Smooth muscle cell of the pulmonary artery (primary cell): ENCODE measurements around the gene SWSAP1. TPM values are rescaled to one million over a fixed set of nuclear protein-coding genes. Genes with fewer than 3 reads are reported as not detected.

Source experiments
- total RNA-seq: library from RNA; depleted of rRNA; stranded (reverse); fragments of >200 nt; gene quantifications from 2 replicates; pipeline ENCODE4 v1.2.3, GENCODE V29; 2014

SWSAP1 gene, protein sequence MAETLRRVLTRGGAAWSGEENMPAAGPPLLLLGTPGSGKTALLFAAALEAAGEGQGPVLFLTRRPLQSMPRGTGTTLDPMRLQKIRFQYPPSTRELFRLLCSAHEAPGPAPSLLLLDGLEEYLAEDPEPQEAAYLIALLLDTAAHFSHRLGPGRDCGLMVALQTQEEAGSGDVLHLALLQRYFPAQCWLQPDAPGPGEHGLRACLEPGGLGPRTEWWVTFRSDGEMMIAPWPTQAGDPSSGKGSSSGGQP
- 0.50 and 0.65 TPM in 2 replicates for total RNA-seq

DNA sequence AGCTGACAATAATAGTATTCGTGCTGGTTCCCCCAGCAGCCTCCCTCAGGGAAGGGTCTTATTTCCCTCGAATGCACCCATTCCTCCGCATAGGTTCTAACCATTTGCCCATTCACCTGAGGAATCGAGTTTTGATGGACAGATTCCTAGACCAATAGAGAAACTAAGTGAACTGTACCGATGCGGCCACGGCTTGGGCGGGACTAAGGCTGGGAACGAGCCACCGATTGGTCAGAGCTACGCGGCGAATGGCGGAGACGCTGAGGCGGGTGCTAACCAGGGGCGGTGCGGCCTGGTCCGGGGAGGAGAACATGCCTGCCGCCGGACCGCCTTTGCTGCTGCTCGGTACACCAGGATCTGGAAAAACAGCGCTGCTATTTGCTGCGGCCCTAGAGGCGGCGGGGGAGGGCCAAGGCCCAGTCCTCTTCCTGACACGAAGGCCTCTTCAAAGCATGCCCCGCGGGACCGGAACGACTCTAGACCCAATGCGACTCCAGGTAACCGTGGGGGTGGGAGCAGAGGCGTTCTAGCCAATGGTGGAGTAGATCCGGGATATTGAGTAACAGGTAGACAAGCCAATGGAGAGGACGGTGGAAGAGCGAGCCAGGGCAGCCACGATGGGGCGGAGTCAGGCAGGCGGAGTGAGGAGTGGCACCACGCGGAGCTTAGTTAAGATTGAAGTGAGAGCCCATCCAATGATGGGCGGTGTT, at the start of gene SWSAP1:
Gene SWSAP1 (plus strand): TSS at position 234 of the 710 bp plus-strand sequence. CDS start 15 bp downstream, at position 249.

DNA sequence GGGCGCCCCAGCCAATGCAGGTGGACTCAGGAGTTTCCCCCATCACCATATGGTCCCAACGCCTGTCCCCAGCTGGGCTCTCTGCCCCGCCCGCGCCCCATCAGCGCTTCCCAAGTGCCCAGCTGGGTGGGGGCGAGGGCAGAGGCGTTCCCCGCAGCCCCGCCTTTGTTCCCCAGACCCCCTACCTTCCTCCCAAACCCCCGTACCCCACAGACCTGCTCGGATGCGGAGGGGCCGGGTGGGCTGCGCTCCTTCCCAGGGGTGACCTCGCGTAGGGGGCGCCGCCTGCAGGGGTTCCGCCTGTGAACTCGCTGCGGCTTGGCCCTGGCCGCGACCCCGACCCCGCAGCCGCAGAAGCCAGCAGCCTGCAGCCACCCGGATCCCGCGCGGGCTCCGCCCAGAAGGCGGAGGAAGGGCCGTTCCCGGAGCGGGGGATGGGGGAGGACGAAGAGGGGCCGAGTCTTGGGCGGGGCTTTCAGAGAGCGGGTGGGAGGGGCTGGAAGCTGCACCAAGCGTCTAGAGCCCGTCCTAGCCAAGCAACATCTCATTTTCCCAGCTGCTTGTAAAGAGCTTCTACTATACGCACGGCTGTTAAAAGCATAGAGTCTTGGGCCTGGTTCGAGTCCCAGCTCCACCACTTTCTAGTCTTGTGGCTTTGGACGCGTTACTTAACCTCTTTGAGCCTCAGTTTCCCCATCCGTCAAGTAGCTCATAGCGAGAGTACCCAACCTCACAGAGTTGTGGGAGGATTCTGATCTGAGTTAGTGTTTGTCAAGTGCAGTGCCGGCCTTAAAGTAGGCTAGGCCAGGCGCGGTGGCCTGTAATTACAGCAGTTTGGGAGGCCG, 35.0 kb upstream of the SWSAP1 start, which contains the start of gene RAB3D:
Gene RAB3D (minus strand): TSS at position 404 of the 845 bp plus-strand sequence. CDS start 2,258 bp downstream, outside the sequence.

DNA sequence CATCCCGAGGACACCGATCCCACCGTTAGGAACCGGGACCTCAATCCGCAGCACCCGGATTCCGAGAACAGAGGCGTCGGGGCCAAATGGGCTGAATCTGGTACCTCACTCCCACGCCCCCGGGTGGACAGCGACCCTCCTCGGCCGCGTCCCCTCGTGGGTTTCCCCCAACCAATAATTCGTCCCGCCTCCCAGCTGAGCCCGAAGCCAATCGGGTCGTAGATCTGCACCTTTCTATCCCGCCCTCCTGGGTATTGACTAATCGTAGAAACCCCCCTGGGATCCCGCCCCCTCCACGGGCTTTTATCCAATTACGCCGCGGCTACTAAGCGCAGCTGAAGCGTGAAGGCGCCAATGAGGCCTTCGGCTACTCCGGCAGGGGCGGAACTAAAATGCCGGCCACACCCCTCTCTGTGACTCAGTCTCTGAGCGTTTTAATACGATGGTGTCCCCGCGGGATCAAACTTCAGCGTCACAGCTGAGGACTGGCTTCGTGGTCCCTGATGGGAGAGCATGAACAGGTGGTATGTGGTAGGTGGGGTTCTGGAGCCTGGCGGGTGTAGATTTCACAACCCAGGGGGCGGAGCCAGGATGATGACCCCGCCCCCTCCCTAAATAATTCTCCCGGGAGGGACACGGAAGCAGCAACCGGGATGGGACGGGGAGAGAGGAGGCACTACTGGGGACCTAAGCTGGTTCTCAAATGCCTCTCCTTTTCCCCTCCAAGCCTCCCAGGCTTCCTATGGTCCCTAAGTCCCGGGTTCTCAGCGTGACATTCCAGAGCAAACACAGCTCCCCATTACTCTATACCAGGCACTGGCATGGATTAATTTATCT, 28.1 kb upstream of the SWSAP1 start, which contains the start of the genes CCDC159 and TMEM205:
Gene CCDC159 (plus strand): TSS at position 416 of the 837 bp plus-strand sequence. CDS start 88 bp downstream, at position 504.
Gene TMEM205 (minus strand): TSS at position 165 of the 837 bp plus-strand sequence. CDS start 649 bp downstream, outside the sequence.

DNA sequence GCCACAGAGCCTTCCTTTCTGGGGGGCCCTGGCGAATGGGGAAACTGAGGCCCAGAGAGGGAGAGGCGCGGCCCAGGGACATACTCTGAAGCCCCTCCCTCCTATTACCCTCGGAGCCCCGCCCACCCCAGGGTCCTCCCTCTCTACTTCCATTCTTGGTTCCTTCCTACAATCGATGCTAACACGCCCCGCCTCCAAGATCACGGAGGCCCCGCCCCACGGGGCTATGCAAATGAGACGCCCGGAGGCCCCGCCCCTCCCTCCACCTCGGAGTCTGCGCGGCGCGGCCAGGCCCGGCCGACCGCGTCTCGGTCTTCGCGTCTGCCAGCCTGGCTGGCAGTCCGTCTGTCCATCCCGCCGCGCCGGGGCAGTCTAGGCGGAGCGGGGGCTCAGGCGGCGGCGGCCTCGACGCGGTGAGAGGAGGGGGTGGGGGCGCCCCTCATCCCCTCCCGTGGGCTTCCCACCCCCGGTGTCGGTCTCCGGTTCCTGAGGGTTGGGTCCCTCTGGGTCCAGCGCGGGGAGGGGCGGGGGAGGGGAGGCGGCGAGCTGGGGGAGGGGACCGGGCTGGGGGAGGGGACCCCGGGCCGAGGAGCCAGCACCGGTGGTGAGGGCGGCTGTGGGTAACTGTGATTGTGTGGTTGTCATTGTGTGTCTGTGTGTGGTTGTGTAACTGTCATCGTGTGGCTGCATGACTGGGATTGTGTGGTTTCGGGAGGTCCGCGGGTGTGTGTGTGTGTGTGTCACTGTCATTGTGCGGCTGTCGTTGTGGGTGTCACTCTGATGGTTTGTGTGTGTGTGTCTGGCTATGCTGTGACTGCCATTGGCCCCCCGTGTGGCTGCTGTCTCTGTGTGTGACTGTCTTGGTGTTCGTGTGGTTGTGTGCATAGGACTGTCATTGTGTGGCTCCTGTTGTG, 19.0 kb upstream of the SWSAP1 start, which contains the start of gene PLPPR2:
Gene PLPPR2 (plus strand): TSS at position 273 of the 914 bp plus-strand sequence. CDS start 2,242 bp downstream, outside the sequence.

DNA sequence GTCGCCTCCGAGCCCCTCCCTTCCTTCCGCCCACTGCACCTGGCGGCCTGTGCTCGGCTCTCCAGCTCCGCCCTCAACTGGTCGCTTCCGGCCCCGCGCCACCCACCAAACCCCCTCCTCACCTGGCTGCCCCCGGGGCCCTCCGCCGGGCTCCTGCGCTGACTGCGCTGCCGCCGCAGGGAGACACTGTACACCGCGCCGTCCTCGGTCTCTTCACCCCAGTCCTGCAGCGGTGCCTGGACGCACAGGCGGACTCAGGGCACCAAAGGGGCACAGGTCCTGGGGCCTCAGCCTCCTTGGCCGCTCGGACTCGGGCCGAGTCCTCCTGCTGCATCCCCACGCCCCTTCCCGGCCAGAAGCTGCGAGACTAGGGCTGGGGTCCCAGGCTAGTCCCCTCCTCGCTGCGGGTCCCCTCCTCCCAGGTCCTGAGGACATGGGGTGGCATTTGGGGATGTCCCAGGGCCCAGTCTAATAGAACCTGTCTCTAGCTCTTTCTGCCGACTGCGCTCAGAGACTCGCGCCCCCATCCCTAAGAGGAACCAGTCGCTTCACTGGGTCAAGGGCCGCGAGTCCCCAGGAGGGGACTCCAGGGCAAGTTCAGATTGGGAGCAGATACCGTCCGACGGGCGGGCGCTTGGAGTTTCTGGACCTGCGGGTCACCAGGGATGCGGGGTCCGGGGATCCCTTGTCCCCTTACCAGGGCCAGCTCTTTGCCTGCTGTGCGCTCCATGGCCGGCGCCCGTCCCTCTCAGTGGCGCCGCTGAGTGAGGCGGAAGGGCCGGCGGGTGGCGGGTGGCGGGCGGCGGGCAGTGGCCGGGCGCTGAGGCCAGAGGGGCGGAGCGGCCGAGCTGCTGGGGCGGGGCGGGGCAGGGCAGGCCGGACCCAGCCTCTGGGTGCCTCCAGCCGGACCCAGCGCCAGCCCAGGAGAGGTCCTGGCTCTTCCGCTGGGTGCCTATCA, 44.4 kb downstream of the SWSAP1 start, which contains the start of gene RGL3:
Gene RGL3 (minus strand): TSS at position 766 of the 958 bp plus-strand sequence. CDS start 36 bp downstream, at position 730.

Other genes with a start within 250 kb of the SWSAP1 start
- 9.3 and 16.2 TPM in 2 replicates for gene SPC24, start 218.9 kb upstream of the SWSAP1 start, total RNA-seq
- gene KANK2, start 177.1 kb upstream of the SWSAP1 start, total RNA-seq: 364 and 439 TPM in 2 replicates
- not detected in 2 replicates for gene ANGPTL8, start 135.0 kb upstream of the SWSAP1 start, total RNA-seq
- gene DOCK6, start 112.1 kb upstream of the SWSAP1 start, total RNA-seq: 26.1 and 43.8 TPM in 2 replicates
- gene TSPAN16, start 78.5 kb upstream of the SWSAP1 start, total RNA-seq: not detected in 2 replicates
- 10.8 and 26.4 TPM in 2 replicates for gene RAB3D, start 35.0 kb upstream of the SWSAP1 start, total RNA-seq
- 39.3 and 42.4 TPM in 2 replicates for gene TMEM205, start 28.4 kb upstream of the SWSAP1 start, total RNA-seq
- gene CCDC159, start 28.1 kb upstream of the SWSAP1 start, total RNA-seq: 8.3 and 12.1 TPM in 2 replicates
- 31.2 and 34.9 TPM in 2 replicates for gene PLPPR2, start 19.2 kb upstream of the SWSAP1 start, total RNA-seq
- 12.6 and 12.7 TPM in 2 replicates for gene EPOR, start 9.6 kb downstream of the SWSAP1 start, total RNA-seq
- gene RGL3, start 44.6 kb downstream of the SWSAP1 start, total RNA-seq: 4.8 and 6.4 TPM in 2 replicates
- 0.23 and 0.26 TPM in 2 replicates for gene ODAD3, start 60.5 kb downstream of the SWSAP1 start, total RNA-seq
- 443 and 455 TPM in 2 replicates for gene PRKCSH, start 61.0 kb downstream of the SWSAP1 start, total RNA-seq
- gene ELAVL3, start 106.4 kb downstream of the SWSAP1 start, total RNA-seq: not detected in 2 replicates
- gene ZNF653, start 131.2 kb downstream of the SWSAP1 start, total RNA-seq: 5.2 and 6.1 TPM in 2 replicates
- 26.6 and 26.8 TPM in 2 replicates for gene ECSIT, start 154.5 kb downstream of the SWSAP1 start, total RNA-seq
- gene CNN1, start 164.2 kb downstream of the SWSAP1 start, total RNA-seq: 25.2 and 31.1 TPM in 2 replicates
- gene ELOF1, start 184.6 kb downstream of the SWSAP1 start, total RNA-seq: 27.5 and 28.2 TPM in 2 replicates
- 2.4 TPM in 2 replicates for gene ACP5, start 203.0 kb downstream of the SWSAP1 start, total RNA-seq
- gene ZNF627, start 222.8 kb downstream of the SWSAP1 start, total RNA-seq: 15.2 and 16.5 TPM in 2 replicates